ENCODE data around the gene ANKRD22.

DNA sequence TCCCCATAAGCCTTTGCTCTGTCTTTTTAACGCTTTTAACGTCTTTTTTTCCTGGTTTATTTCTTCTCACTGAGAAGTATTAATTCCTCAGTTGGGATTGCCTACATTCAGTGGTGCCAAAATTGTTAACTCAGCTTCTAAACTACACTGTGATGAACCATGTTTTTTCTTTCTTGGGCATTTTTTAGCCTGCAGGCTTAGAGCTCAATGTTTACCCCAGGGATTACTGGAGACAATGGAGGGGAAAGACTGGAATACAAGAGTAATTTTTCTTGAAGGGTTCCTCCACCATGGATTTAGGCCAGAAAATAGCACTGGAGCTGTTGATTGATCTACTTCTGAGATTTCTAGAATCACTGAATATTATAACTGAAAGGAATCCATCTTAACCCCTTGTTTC, 48.2 kb upstream of the ANKRD22 start:
- no peak for TF ChIP-seq POLR2A (IDR thresholded peaks at IDR 0.05; ENCODE audit: low read length)
- TF ChIP-seq GATA1 (IDR thresholded peaks at IDR 0.05; ENCODE audit: low read depth, low read length), result no peak

Data from erythroblast (primary cell).